Suppressor macrophage (primary cell): ENCODE results near the gene FNDC7.
"Not testable (repeated sequence)": the region's sequence is repeated elsewhere in the genome, so short reads cannot be mapped to it uniquely, and the experiment has no call there.

ENCODE experiments used
- DNase-seq, 4 experiments: peaks; one replicate each; pipeline ENCODE4 v3.0.0-alpha.2; 2020 to 2022

Gene FNDC7

DNA sequence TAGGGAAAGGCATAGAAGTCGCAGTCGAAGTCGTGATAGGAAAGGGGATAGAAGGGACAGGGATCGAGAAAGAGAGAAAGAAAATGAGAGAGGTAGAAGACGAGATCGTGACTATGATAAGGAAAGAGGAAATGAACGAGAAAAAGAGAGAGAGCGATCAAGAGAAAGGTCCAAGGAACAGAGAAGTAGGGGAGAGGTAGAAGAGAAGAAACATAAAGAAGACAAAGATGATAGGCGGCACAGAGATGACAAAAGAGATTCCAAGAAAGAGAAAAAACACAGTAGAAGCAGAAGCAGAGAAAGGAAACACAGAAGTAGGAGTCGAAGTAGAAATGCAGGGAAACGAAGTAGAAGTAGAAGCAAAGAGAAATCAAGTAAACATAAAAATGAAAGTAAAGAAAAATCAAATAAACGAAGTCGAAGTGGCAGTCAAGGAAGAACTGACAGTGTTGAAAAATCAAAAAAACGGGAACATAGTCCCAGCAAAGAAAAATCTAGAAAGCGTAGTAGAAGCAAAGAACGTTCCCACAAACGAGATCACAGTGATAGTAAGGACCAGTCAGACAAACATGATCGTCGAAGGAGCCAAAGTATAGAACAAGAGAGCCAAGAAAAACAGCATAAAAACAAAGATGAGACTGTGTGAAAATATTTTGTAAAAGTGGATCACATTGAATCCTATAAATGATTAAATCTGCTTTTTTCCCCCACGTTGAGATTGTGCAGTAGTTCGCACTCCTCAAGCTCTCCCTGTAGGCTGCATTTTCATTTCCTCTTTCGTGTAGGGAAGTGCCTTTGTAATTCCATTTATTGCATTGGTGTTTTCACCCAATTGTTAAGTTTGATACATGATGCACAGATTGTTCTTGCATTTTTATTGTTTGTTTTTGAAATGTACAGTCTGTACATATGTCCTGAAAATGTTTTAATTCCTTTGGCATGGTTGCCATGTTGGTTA lies 13.1 kb upstream of the FNDC7 start:
- peak; percentile 46 to 82 (median 64) for DNase-seq

DNA sequence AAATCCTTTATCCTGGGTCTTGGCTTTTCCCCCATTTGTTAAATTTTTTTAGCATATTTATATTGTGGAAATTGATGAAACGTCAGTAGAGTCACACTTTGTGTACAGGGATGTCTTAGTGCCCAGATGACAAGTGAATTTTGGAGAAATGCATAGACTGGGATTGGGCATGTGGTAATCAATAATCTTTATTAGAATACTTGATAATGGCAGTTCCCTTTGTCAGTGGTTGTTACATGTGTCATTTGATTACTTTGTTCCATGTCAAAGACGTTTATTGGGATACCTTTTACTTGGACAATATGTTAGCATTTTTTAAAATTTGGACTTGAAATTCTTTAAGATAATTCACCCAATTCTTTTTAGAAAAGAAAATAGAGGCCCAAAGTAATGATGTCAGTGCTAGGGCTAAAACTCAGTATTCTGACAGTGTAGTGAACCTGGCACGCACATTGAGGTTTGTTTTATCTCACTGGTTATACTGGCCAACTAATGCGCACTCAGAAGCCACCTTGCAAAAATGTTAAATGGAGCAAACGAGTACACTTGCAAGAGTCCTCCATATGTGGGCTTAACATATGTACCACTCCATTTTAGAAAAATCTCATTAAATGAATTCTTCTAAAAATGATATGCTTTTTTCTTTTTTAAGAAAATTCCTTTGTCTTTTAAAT lies 11.4 kb upstream of the FNDC7 start:
- DNase-seq, result no peak

DNA sequence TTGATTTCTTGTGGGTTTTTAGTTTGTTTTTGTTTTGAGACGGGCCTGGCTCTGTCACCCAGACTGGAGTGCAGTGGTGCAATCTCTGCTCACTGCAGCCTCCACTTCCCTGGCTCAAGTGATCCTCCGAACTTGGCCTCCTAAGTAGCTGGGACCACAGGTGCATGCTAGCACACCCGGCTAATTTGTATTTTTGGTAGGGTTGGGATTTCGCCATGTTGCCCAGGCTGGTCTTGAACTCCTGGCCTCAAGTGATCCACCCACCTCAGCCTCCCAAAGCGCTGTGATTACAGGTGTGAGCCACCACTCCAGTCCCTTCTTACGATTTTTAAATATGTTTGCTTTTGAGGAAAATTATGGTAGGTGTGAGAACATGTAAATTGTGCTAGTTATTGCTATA lies 10.6 kb upstream of the FNDC7 start:
- not testable (repeated sequence) for DNase-seq

DNA sequence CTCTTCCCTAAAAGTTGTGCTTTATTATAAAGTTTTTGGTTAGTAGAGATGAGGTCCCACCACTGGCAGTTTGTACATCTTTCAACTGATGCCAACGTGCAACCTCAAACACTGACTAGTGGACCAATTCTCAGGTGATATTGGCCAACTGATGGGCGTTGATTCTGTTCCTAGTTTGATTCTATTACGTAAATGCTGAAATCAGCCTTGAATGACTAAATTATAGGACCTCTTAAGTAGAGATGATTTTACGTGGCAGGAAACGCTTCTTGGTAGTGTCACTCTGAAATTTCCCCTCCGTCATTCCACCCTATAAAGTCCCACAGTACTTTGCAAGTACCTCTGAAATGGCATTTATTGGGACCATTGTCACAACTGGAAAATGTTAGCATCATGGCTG lies 8.8 kb upstream of the FNDC7 start:
- DNase-seq, result no peak

DNA sequence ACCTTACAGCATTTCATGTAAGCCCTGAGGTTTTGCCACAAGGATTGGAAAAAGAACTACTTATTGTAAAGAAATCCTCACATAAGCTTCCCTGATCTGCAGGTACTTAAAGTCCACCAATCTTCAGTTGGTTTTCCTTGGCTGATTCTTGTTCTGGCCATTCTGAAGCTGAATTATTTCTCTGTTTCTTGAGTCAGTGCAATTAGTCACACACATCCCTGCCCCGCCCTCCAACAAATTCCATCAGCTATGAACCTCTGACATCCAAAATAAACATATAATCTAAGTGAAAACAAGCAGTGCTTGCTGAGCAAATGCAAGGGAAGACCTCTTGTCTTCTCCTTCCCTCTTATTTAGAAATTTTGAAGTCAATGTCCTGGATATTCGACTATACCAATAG lies 8.2 kb upstream of the FNDC7 start:
- DNase-seq, result no peak

DNA sequence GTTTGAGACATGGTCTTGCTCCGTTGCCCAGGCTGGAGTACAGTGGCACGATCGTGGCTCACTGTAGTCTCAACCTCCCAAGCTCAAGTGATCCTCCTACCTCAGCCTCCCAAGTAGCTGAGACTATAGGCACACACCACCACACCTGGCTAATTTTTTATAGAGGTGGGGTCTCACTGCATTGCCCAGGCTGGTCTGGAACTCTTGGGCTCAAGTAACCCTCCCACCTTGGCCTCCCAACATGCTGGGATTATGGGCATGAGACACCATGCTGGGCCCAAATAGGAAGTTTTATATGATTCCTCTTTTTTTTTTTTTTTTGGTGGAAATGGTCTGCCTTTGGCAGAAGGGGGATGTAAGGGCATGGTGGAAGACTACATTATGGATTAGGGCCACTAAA lies 6.1 kb upstream of the FNDC7 start:
- DNase-seq, result no peak

DNA sequence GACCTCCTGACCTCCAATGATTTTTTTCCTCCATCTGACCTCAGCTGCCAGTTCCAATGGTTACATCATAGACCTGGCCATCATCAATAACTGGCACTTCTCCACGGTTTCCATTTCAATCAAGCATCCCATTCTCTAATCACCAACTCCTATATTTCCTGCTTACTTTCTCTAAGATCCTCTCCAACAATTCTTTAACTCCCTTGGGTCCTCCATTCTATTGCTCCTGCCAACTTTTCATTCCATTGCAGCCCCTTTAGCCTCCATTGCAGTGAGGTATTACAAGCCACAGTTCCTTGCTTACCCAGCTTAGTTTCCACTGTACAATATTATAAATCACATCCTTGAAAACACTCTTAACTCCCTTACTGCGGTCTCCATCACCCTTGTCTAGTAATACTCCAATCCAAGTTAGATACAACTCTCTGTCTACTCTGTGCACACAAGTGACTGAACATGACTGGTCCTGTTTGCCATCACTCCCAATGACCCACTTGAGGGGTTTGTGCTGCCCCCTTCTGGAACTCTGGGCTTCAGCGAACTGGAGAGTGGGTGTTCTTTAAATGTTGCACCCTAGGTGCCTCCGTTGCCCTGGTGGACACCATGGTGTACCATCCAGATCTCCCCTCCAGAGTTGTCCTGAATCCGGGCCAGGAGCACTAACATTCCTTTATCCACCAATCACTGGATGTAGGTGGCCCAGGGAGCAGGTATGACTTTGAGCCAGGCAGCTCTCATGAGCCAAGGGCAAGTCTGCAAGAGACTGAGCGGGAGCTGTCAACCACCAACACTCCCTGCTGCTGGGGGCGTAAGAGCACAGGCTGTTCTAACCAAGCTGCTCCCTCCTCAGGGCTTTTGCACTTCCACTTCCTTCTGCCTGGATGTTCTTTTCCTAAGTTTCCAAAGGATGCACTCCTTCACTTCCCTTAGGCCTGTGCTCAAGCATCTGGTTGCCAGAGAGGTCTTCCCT lies 3.7 kb upstream of the FNDC7 start:
- DNase-seq, result peak; percentile 25 to 49 (median 44)

DNA sequence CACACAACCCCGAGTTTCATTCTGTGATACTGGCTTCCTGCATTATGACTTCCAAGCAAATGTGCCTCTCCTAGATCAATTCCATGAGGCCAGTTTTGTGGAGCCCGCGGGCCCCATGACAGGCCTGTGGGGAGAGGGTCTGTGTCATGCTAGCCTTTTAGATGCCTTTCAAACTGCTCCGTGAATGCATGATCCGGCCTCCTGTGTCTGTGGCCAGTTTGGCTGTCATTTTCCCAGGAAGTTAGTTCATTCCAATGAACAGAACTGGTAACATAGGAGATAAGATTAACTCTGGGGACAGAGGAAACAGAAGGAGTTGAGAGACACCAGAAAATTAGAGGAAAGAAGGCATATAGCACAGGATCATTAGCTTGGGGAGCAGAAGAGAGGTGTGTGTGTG lies 3.2 kb downstream of the FNDC7 start:
- DNase-seq, result no peak

DNA sequence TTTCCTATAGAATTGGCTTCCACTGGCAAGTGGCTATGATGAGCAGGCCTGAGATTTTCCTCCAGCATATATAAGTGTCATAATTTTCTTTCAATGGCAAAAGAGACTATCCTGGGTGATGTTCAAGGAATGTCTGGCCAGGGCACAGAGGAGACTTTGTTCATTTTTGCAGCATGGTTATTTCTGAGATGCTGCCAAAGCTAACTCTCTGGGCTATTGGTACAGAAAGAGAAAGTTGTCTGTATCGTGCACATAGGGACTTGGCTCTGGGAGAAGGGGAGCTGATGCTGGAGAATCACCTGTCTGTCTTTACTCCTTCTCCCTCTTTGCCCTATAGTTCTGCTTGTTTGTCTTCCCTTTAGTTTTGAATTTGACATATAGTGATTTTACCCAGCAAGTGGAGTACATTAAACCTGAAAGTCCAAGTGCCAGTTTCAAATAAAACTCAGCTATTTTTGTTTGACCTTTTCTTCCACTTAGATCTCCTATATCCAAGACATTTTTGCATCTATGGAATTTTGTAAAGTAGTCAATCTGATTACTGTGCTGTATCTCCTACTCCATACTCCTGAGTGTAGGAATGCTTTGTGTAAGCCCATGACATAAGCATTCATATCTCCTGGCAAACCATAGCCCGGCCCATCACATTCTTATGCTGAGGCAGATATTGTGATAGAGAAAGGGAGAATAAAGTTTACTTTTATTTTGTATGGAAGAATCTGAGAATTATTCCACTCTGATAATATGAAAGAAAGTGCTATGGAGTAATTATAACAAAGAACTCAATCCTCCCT lies 3.9 kb downstream of the FNDC7 start:
- DNase-seq, result no peak

DNA sequence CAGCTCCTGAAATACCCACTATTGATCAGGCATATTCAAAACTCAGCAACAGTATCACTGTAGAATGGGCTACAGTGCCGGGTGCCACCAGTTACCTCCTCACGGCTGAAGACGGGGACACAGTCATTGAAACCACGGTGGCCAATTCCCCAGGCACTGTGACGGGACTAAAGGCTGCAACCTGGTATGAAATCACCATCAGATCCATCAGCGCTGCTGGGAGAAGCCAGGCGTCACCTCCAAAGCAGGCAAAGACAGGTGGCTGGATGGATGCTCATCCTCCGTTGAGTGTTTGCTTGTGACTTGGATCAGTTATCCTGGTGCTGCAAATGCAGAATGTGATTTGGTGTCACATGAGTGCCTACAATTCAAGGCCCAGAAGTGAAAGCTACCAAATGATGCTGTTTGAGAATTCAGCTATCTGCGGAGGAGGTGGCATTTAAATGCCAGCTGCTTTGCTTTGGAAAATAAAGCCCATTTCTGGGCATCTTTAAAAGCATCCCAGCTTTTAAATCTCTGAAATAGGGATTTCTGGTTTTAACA lies 5.1 kb downstream of the FNDC7 start:
- DNase-seq, result no peak

DNA sequence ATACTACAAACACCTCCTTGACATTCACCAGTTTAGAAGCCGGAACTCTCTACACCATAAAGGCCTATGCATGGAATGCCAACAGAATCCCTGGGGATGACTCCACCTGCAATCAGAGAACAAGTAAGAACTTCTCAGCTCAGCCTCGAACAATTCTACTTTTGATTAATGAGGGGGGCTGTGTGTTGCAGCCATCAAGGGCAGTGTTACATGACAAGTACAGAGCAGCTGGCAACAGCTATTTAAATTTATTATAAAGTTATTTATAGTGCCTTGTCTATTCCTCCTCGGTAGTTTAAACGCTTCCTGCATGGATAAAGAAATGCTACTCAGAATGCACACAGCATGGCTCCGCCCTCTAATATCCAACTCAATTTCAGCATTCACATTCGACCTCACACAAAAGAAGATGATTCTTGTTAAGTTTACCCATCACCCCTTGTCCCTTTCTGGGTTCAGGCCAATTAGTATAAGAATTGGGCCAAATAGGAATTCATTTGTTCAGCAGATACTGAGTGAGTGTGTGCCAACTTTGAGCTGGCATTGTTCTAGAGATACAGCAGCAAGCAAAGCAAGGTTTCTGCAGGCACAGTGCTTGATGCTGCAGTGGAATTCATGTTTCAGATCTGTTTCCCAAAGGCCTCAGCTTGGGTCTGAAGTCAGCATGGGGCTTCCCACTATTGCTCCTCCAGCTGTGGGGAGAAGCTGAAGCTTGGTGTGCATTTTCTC lies 6.4 kb downstream of the FNDC7 start:
- no peak for DNase-seq

DNA sequence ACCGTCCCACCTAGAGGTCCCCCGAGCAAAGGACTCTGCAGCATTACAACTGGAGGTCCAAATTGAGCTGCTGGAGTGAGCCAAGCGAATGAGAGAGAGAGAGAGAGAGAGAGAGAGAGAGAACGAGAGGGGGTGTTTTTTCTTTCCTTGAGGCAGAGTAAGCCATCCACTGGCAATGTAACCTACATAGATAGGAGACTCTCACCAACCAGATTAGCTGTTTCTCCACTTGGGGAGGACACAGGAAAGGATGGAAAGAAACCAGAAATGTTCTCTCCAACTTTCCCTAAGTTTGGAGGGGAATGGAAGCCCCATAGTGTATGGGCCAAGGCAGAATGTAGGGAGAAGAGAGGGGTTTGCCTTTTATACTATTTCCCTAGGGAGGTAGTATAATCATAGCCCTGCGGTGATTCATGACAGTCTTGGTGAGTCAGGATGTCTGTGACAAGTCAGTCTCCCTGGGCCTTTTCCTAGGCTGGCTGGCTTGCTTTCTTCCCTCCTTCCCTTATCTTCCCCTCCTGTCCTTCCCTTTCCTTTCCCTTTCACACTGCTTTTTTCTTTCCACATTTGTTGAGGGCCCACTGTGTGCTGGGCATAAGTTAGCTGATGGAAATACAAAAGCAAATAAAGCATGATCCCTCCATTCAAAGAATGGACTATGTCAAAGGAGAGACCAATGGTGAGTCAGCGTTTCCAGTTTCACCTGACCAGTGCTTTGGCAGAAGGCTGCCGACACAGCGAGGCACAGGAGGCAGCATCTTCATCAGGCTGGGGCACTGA lies 7.1 kb downstream of the FNDC7 start:
- DNase-seq, result peak in 2 of 4 experiments; percentile 7 to 26

DNA sequence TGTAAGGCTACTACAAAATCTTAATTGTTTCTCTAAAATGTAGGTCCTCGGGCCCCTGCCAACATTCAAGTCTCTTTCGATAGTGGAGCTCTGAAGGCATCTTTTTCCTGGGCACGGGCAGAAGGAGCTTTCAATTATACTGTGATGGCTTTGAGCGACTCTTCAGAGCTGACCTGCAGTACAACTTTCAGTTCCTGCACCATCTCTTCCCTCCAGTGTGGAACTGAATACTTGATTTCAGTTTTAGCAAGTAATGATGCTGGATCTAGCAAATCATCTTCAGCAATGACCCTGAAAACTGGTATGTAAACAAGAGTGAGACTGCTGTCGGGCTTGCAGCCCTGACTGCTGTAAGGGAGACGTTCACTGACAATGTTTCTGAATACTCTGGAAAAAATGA lies 9.6 kb downstream of the FNDC7 start:
- DNase-seq, result no peak

DNA sequence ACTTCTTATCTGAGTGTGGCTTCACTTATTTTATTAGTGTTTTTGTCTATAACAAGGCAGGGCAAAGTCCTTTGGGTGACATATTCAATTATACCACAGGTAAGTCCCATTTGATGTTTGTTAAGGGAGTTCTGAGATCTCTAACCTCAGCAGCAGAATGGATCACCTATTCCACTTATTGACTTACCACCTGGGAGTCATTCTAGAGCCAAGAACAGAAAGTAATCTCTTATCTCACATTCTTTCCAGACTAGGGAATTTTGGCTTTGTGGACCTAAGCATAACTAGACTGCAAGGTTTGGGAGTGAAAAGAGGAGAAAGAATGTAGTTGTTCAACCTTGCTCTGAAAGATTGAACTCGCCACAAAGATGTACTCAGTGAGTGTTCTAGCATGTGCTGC lies 13.2 kb downstream of the FNDC7 start:
- DNase-seq, result no peak

DNA sequence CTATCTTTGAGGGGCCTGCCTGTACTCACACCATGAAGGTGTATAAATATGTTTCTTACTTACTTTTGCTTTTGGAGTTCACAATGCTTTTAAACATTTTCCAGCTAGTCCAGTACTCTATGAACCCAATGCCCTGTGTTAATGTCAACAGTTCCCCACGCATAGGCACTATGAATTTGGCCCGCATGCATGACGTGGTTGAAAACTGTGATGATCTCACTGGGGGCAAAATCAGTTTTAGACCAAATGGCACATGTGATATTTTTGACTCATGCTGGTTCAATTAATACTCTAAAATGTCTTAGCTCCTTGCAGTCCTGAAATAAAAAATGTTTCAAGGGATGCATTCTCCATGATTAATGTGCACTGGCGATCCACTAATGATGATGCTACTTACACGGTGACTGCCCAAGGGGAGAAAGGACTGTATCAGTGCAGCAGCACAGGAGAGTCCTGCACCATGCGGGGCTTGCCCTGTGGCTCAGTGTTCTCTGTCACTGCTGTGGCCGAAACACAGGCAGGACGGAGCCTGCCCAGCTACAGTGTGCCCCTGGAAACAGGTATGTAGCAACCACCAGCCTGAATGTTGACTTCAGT lies 15.7 kb downstream of the FNDC7 start:
- DNase-seq, result no peak

DNA sequence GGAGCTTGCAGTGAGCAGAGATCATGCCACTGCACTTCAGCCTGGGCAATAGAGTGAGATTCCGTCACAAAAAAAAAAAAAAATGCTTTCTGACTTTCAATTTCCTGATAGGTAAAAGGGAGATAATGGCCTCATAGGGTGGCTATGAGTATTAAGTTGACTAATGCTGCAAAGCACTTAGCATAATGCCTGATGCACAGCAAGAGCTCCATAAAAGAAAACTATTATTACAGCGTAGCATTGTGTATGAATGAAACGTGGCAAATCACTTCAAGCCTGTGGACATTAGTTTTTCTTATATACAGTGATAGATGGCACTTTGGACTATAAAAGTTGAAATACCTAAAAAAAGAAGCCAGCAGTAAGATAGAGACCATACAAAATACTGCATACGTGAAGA lies 16.8 kb downstream of the FNDC7 start:
- DNase-seq, result no peak

DNA sequence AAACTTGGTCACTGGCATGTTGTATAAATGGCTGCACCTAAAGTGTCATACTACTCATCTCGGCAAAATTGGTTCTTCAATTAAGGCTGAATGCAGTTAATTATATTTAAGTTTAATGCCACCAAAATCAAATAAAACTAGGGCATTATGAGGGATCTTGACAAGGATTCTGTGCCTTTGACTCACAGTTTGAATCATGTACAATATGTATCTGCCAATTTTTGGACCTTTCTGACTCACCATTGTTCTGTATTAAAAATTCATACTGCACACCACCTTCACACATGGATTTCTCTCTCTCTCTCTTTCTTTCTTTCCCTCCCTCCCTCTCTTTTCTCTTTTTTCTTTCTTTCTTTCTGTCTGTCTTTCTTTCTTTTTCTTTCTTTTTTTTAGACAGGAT lies 19.7 kb downstream of the FNDC7 start:
- DNase-seq, result no peak

DNA sequence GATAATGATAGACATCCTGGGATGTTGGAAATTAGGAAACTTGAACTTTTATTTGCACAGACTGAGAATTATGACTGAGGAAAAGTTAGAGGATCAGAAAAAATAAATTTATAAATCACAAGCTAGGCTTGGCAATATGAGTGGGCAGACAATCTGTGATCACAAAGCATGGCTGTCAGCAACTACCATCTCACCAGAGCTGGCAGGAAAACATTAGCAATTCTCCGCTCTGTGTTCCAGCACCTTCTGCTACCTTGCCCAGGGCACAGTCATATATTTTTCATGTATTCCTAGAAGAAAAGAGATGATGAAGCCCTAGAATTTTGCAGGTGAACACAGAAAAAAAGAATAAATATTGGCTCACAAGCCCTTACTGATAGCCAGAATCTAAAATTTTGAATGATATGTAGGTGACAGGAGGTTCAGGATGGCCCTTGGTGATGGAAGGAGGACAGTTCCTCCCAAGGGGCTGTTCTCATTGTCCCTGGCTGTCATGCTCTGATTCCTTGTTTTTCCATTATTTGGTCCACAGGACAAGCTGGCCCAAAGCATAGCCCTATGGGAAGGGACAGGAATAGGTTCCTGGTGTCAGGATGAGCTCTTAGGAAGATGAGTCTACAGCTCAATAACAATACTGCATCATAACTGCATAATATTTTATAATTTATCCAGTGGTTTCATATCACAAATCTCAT lies 21.6 kb downstream of the FNDC7 start:
- no peak for DNase-seq

DNA sequence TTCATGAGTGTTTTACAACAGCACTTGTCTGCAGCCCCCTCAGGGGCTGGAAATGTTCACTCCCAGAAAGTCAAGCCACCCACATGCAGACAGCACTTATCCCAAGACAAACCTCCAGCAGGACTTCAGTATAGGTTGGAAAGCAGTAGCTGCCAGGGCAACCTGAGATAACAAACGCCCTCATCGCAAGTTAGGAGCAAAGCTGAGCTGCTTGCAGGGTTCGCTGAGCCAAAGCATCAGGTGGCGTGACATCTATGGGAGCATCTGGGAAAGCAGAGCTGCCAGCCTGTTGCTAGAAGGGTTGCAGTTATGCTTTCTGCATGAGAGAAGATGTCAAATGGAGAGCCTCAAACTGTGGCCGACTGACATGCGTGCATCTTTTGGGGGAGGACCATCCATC lies 29.5 kb downstream of the FNDC7 start:
- no peak for DNase-seq
